Right atrium auricular region (tissue), 2 donors: ENCODE measurements around the gene MICAL2. TPM values are rescaled to one million over a fixed set of nuclear protein-coding genes. Genes with fewer than 3 reads are reported as not detected.

ENCODE experiments used
- DNase-seq: peaks from one replicate; pipeline ENCODE4 v3.0.0-alpha.2; 2019; ENCODE audit warnings: low spot score
- H3K27ac ChIP-seq, 2 donors: fragments of 200-600 bp; sonication (generic); 1 replicate in 1 of 2; 2 replicates in 1 of 2; pipeline ENCODE4 v1.5.1; 2016 to 2019
- H3K27me3 ChIP-seq, 2 donors: fragments of 200-600 bp; sonication (generic); one replicate each; pipeline versions ENCODE4 v1.5.1 to v1.6.0; 2017 to 2019
- H3K36me3 ChIP-seq: fragments of 200-600 bp; sonication (generic); one replicate; pipeline ENCODE4 v1.5.1; 2016
- H3K4me1 ChIP-seq, 2 donors: fragments of 200-600 bp; sonication (generic); one replicate each; pipeline versions ENCODE4 v1.5.1 to v1.6.0; 2017 to 2019
- H3K4me3 ChIP-seq, 2 donors: fragments of 200-600 bp; sonication (generic); 1 replicate in 1 of 2; 2 replicates in 1 of 2; pipeline ENCODE4 v1.5.1; 2017 to 2019; ENCODE audit warnings: mild to moderate bottlenecking in 1 of 2, moderate library complexity in 1 of 2
- H3K9me3 ChIP-seq, 2 donors: fragments of 200-600 bp; sonication (generic); one replicate each; pipeline ENCODE4 v1.5.1; 2019
- total RNA-seq, 2 donors: library from RNA; depleted of rRNA; stranded (reverse); fragments of >200 nt; gene quantifications; one replicate each; pipeline ENCODE4 v1.1.0, GENCODE V29; 2016
- TF ChIP-seq, protein P1 (sequence below), 2 donors: fragments of 200-600 bp; sonication (generic); IDR thresholded peaks; one replicate each; pipeline ENCODE4 v1.5.1; 2019; ENCODE audit warnings: antibody characterized with exemption in 2 of 2

MICAL2 gene
- total RNA-seq, 2 donors from 2014 or later = 77.6 to 84.5 TPM

GRCh38 chr11:12127206-12127898 lies 17.0 kb downstream of the MICAL2 start:
- no peak overlapping the region for H3K4me3 ChIP-seq
- no peak for DNase-seq
- H3K36me3 ChIP-seq = no peaks in the 10 kb centered on the region
- TF ChIP-seq, protein P1, sequence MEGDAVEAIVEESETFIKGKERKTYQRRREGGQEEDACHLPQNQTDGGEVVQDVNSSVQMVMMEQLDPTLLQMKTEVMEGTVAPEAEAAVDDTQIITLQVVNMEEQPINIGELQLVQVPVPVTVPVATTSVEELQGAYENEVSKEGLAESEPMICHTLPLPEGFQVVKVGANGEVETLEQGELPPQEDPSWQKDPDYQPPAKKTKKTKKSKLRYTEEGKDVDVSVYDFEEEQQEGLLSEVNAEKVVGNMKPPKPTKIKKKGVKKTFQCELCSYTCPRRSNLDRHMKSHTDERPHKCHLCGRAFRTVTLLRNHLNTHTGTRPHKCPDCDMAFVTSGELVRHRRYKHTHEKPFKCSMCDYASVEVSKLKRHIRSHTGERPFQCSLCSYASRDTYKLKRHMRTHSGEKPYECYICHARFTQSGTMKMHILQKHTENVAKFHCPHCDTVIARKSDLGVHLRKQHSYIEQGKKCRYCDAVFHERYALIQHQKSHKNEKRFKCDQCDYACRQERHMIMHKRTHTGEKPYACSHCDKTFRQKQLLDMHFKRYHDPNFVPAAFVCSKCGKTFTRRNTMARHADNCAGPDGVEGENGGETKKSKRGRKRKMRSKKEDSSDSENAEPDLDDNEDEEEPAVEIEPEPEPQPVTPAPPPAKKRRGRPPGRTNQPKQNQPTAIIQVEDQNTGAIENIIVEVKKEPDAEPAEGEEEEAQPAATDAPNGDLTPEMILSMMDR (IDR thresholded peaks at IDR 0.05) = no peak
- no peaks in the 10 kb centered on the region for H3K9me3 ChIP-seq
- H3K4me1 ChIP-seq = peaks cover 0 to 43% of the 10 kb centered on the region in 2 donors
- no peak overlapping the region for H3K27ac ChIP-seq
- no peaks in the 10 kb centered on the region for H3K27me3 ChIP-seq

GRCh38 chr11:12128301-12128751 lies 17.9 kb downstream of the MICAL2 start:
- no peak overlapping the region for H3K4me3 ChIP-seq
- TF ChIP-seq, protein P1 (IDR thresholded peaks at IDR 0.05) = no peak
- H3K4me1 ChIP-seq = peaks cover 0 to 49% of the 10 kb centered on the region in 2 donors
- no peak overlapping the region for H3K27ac ChIP-seq
- no peaks in the 10 kb centered on the region for H3K27me3 ChIP-seq
- no peaks in the 10 kb centered on the region for H3K36me3 ChIP-seq
- no peaks in the 10 kb centered on the region for H3K9me3 ChIP-seq
- no peak for DNase-seq

DNA sequence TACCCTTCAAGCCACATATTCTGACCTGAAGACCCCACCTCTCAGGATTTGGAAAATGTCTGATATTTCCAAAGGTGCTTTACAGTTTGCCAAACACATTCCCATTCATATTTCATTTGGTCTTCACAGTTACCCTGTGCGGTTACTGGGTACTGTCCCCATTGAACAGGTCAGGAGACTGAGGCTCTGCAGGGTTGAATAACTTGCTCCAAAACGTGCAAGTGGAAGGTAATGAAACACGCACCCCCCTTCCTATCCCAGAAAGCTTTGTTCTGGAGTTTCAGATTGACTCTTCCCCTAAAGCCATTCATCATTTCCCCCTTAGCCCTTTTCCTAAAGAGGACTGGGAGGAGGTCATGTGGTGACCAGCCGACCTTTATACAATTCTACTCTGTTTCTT lies 18.8 kb downstream of the MICAL2 start:
- no peaks in the 10 kb centered on the region for H3K27me3 ChIP-seq
- no peak overlapping the region for H3K27ac ChIP-seq
- no peaks in the 10 kb centered on the region for H3K9me3 ChIP-seq
- H3K4me3 ChIP-seq = no peak overlapping the region
- H3K36me3 ChIP-seq = no peaks in the 10 kb centered on the region
- H3K4me1 ChIP-seq = peaks cover 0 to 42% of the 10 kb centered on the region in 2 donors
- TF ChIP-seq, protein P1 (IDR thresholded peaks at IDR 0.05) = no peak
- DNase-seq = no peak

DNA sequence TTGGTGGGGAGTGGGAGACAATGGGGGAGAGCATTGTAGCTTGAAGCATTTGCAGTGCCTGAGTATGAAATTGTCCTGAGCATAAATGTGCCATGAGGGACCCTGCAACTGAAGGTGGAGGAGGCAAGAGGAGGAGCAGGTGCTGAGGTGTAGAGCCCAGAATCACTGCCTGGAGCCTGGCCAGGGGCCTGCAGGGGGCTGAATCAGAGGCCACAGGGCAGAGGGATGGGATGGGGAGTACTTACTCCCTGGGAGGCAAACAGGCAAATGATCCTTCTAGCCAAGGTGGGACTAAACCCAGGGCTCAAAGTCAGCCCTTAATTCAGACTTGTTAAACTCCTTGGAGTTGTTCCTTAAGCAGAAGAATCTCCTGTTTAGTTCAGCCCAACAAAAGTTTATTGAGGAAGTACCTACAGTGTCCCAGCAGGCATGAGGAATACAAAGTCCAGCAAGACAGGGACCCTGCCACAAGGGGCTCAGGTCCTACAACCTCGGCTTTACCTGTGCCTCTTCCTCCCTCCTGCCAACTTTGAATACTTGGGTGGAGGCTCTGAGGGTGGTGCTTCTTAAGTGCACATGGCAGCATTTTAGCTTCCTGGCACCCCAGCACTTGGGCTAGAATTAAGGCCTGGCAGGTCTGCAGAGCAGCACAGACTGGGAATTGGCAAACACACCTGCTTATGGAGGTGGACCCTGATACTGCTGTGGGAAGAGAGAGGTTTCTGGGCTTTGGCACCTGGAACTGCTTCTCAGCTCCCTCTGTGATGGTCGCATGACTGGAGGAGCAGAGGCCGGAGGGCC lies 20.0 kb downstream of the MICAL2 start:
- no peaks in the 10 kb centered on the region for H3K9me3 ChIP-seq
- peaks cover 0 to 30% of the 10 kb centered on the region in 2 donors for H3K4me1 ChIP-seq
- no peaks in the 10 kb centered on the region for H3K27me3 ChIP-seq
- no peak overlapping the region for H3K27ac ChIP-seq
- TF ChIP-seq, protein P1 (IDR thresholded peaks at IDR 0.05) = no peak
- DNase-seq = no peak
- no peak overlapping the region for H3K4me3 ChIP-seq
- H3K36me3 ChIP-seq = no peaks in the 10 kb centered on the region

GRCh38 chr11:12131943-12132789 lies 21.8 kb downstream of the MICAL2 start:
- DNase-seq = no peak
- Histone ChIP-seq H3K27ac (no peak overlapping the region), H3K9me3 (no peaks in the 10 kb centered on the region), H3K4me1 (peaks cover 0 to 32% of the 10 kb centered on the region in 2 donors), H3K36me3 (no peaks in the 10 kb centered on the region), H3K4me3 (no peak overlapping the region), H3K27me3 (no peaks in the 10 kb centered on the region)
- TF ChIP-seq, protein P1 (IDR thresholded peaks at IDR 0.05) = no peak
